GM23338 (cell line): Measurements from ENCODE around the gene PARD3. TPM values are rescaled to one million over a fixed set of nuclear protein-coding genes. Genes with fewer than 3 reads are reported as not detected.

ENCODE experiments used
- ATAC-seq: fragments of 200-7000 bp; cut with Tn5 transposase; 3 replicates; pipeline ENCODE4 v1.9.1; 2020
- DNase-seq: peaks from one replicate; pipeline ENCODE4 v3.0.0-alpha.2; 2015; ENCODE audit warnings: low spot score
- H2AFZ ChIP-seq: fragments of 200-600 bp; sonication (generic); 2 replicates; pipeline ENCODE4 v1.8.0; 2016; ENCODE audit warnings: antibody characterized with exemption, mild to moderate bottlenecking, moderate library complexity
- H3F3A ChIP-seq: fragments of 200-600 bp; sonication (generic); replicated peaks from 2 replicates; pipeline ENCODE4 v1.8.0; 2017; ENCODE audit warnings: antibody characterized with exemption, mixed run types, low read depth
- H3K27ac ChIP-seq: fragments of 200-600 bp; sonication (generic); 2 replicates; pipeline ENCODE4 v1.6.1; 2016; ENCODE audit warnings: low read depth
- H3K27me3 ChIP-seq: fragments of 200-600 bp; sonication (generic); 2 replicates; pipeline ENCODE4 v1.8.0; 2016; ENCODE audit warnings: mild to moderate bottlenecking, mixed run types, moderate library complexity; ENCODE audit not compliant: insufficient read depth
- H3K36me3 ChIP-seq: fragments of 200-600 bp; sonication (generic); 2 replicates; pipeline ENCODE4 v1.8.0; 2016; ENCODE audit warnings: mild to moderate bottlenecking; ENCODE audit not compliant: insufficient read depth
- H3K4me1 ChIP-seq: fragments of 200-600 bp; sonication (generic); 2 replicates; pipeline ENCODE4 v1.8.0; 2016; ENCODE audit warnings: mild to moderate bottlenecking, moderate library complexity; ENCODE audit not compliant: insufficient read depth
- H3K4me2 ChIP-seq: fragments of 200-600 bp; sonication (generic); 2 replicates; pipeline ENCODE4 v1.7.1; 2017; ENCODE audit warnings: mixed run types
- H3K4me3 ChIP-seq: fragments of 200-600 bp; sonication (generic); 2 replicates; pipeline ENCODE4 v1.6.1; 2016; ENCODE audit warnings: mixed run types
- H3K79me2 ChIP-seq: fragments of 200-600 bp; sonication (generic); replicated peaks from 2 replicates; pipeline ENCODE4 v1.8.0; 2017; ENCODE audit warnings: mild to moderate bottlenecking; ENCODE audit not compliant: insufficient read depth
- H3K9me2 ChIP-seq: fragments of 200-600 bp; sonication (generic); 2 replicates; pipeline ENCODE4 v1.8.0; 2017; ENCODE audit not compliant: insufficient read depth
- H4K20me1 ChIP-seq: fragments of 200-600 bp; sonication (generic); replicated peaks from 2 replicates; pipeline ENCODE4 v1.8.0; 2017; ENCODE audit warnings: mild to moderate bottlenecking; ENCODE audit not compliant: insufficient read depth
- H3K27ac Mint-ChIP-seq: 2 replicates; pipeline ENCODE4 v1.8.0; 2020; ENCODE audit warnings: inconsistent platforms, mild to moderate bottlenecking, moderate library complexity, mixed read lengths
- H3K27me3 Mint-ChIP-seq: 3 replicates; pipeline ENCODE4 v1.8.0; 2022; ENCODE audit warnings: low read depth, mild to moderate bottlenecking, moderate library complexity, mixed read lengths, inconsistent platforms; ENCODE audit not compliant: insufficient read depth, poor library complexity
- H3K36me3 Mint-ChIP-seq: 3 replicates; pipeline ENCODE4 v1.8.0; 2021; ENCODE audit warnings: low read depth, mild to moderate bottlenecking, inconsistent platforms, moderate library complexity, mixed read lengths
- H3K4me1 Mint-ChIP-seq: 3 replicates; pipeline ENCODE4 v1.8.0; 2020; ENCODE audit warnings: mild to moderate bottlenecking, inconsistent platforms, mixed read lengths
- H3K4me3 Mint-ChIP-seq: 3 replicates; pipeline ENCODE4 v1.8.0; 2021; ENCODE audit warnings: moderate library complexity, mild to moderate bottlenecking, inconsistent platforms, mixed read lengths
- H3K9me3 Mint-ChIP-seq: 3 replicates; pipeline ENCODE4 v1.8.0; 2020; ENCODE audit warnings: moderate library complexity, mild to moderate bottlenecking, inconsistent platforms, mixed read lengths
- EZH2 ChIP-seq: fragments of 200-600 bp; sonication (generic); IDR thresholded peaks from one replicate; pipeline ENCODE4 v1.8.0; 2017; ENCODE audit warnings: antibody characterized with exemption, mild to moderate bottlenecking, low read depth; ENCODE audit not compliant: unreplicated experiment
- JUNB ChIP-seq: IDR thresholded peaks from one replicate; pipeline ENCODE4 v1.6.1; 2016; ENCODE audit warnings: antibody characterized with exemption; ENCODE audit not compliant: unreplicated experiment
- STAT1 ChIP-seq: IDR thresholded peaks from one replicate; pipeline ENCODE4 v1.6.1; 2016; ENCODE audit warnings: antibody characterized with exemption; ENCODE audit not compliant: unreplicated experiment
- ZNF114 ChIP-seq: fragments of 250-450 bp; sonication (Bioruptor Pico); IDR thresholded peaks from 2 replicates; pipeline ENCODE4 v1.5.0; 2020; ENCODE audit warnings: mild to moderate bottlenecking, moderate library complexity
- ZNF331 ChIP-seq: fragments of 250-450 bp; sonication (Bioruptor Pico); IDR thresholded peaks from 2 replicates; pipeline ENCODE4 v1.5.0; 2020; ENCODE audit warnings: low read depth, mild to moderate bottlenecking, moderate library complexity
- polyA plus RNA-seq: library from polyadenylated mRNA; unstranded; fragments of >200 nt; fragmentation: Nextera tagmentation; extraction: Ambion mirVana; gene quantifications from 2 replicates; pipeline ENCODE4 v1.2.1, GENCODE V29; 2016
- total RNA-seq: library from RNA; depleted of rRNA; stranded (reverse); fragments of >200 nt; shearing (Covaris generic); gene quantifications from 2 replicates; pipeline ENCODE4 v1.2.3, GENCODE V29; 2014
- TF ChIP-seq, protein P1 (sequence below): fragments of 250-450 bp; sonication (Bioruptor Pico); IDR thresholded peaks from 2 replicates; pipeline ENCODE4 v1.5.0; 2020; ENCODE audit warnings: mild to moderate bottlenecking, moderate library complexity
- TF ChIP-seq, protein P2 (sequence below), 2 experiments: fragments of 200-600 bp in 1 of 2; sonication (generic) in 1 of 2; conservative IDR thresholded peaks; 2 replicates each; pipeline versions ENCODE4 v1.5.1 to v1.6.1; 2016 to 2017; ENCODE audit warnings: antibody characterized with exemption in 2 of 2, low read depth in 2 of 2, mild to moderate bottlenecking in 2 of 2, moderate library complexity in 1 of 2

Gene PARD3
- total and polyA plus RNA-seq, 2 experiments from 2014 or later: 30.2 to 51.4 TPM

DNA sequence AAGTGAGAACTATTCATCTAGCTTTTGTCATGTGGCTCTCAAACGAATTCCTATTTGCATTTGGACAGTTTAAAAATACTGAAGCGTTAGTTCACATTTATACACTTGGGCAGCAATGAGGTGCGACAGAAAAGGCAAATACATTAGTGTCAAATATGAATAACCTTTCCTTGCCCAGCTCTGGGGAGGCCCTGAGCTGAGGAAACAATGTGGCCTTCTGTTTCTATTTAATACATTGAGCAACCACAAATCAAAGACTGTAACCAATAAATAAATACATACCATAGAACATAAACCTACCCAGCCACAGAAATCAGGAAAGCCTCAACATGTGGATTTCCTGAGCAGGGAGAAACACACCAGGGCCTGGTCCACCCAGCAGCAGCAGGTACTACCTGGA lies 585.2 kb downstream of the PARD3 start (continued):
- TF ChIP-seq, protein P1, sequence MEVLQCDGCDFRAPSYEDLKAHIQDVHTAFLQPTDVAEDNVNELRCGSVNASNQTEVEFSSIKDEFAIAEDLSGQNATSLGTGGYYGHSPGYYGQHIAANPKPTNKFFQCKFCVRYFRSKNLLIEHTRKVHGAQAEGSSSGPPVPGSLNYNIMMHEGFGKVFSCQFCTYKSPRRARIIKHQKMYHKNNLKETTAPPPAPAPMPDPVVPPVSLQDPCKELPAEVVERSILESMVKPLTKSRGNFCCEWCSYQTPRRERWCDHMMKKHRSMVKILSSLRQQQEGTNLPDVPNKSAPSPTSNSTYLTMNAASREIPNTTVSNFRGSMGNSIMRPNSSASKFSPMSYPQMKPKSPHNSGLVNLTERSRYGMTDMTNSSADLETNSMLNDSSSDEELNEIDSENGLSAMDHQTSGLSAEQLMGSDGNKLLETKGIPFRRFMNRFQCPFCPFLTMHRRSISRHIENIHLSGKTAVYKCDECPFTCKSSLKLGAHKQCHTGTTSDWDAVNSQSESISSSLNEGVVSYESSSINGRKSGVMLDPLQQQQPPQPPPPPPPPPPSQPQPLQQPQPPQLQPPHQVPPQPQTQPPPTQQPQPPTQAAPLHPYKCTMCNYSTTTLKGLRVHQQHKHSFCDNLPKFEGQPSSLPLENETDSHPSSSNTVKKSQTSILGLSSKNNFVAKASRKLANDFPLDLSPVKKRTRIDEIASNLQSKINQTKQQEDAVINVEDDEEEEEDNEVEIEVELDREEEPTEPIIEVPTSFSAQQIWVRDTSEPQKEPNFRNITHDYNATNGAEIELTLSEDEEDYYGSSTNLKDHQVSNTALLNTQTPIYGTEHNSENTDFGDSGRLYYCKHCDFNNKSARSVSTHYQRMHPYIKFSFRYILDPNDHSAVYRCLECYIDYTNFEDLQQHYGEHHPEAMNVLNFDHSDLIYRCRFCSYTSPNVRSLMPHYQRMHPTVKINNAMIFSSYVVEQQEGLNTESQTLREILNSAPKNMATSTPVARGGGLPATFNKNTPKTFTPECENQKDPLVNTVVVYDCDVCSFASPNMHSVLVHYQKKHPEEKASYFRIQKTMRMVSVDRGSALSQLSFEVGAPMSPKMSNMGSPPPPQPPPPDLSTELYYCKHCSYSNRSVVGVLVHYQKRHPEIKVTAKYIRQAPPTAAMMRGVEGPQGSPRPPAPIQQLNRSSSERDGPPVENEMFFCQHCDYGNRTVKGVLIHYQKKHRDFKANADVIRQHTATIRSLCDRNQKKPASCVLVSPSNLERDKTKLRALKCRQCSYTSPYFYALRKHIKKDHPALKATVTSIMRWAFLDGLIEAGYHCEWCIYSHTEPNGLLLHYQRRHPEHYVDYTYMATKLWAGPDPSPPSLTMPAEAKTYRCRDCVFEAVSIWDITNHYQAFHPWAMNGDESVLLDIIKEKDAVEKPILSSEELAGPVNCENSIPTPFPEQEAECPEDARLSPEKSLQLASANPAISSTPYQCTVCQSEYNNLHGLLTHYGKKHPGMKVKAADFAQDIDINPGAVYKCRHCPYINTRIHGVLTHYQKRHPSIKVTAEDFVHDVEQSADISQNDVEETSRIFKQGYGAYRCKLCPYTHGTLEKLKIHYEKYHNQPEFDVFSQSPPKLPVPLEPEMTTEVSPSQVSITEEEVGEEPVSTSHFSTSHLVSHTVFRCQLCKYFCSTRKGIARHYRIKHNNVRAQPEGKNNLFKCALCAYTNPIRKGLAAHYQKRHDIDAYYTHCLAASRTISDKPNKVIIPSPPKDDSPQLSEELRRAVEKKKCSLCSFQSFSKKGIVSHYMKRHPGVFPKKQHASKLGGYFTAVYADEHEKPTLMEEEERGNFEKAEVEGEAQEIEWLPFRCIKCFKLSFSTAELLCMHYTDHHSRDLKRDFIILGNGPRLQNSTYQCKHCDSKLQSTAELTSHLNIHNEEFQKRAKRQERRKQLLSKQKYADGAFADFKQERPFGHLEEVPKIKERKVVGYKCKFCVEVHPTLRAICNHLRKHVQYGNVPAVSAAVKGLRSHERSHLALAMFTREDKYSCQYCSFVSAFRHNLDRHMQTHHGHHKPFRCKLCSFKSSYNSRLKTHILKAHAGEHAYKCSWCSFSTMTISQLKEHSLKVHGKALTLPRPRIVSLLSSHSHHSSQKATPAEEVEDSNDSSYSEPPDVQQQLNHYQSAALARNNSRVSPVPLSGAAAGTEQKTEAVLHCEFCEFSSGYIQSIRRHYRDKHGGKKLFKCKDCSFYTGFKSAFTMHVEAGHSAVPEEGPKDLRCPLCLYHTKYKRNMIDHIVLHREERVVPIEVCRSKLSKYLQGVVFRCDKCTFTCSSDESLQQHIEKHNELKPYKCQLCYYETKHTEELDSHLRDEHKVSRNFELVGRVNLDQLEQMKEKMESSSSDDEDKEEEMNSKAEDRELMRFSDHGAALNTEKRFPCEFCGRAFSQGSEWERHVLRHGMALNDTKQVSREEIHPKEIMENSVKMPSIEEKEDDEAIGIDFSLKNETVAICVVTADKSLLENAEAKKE (CRISPR knock-in tag): no peak
- TF ChIP-seq, protein P2, sequence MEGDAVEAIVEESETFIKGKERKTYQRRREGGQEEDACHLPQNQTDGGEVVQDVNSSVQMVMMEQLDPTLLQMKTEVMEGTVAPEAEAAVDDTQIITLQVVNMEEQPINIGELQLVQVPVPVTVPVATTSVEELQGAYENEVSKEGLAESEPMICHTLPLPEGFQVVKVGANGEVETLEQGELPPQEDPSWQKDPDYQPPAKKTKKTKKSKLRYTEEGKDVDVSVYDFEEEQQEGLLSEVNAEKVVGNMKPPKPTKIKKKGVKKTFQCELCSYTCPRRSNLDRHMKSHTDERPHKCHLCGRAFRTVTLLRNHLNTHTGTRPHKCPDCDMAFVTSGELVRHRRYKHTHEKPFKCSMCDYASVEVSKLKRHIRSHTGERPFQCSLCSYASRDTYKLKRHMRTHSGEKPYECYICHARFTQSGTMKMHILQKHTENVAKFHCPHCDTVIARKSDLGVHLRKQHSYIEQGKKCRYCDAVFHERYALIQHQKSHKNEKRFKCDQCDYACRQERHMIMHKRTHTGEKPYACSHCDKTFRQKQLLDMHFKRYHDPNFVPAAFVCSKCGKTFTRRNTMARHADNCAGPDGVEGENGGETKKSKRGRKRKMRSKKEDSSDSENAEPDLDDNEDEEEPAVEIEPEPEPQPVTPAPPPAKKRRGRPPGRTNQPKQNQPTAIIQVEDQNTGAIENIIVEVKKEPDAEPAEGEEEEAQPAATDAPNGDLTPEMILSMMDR (conservative IDR thresholded peaks at IDR 0.05; ENCODE audit: low read depth in 2 of 2): no peak
- TF ChIP-seq STAT1 (no peak), EZH2 (no peak)

GRCh38 chr10:34228066-34228465 lies 587.0 kb downstream of the PARD3 start:
- Histone ChIP-seq H3K27ac (no peak overlapping the region), H4K20me1 (no peaks in the 10 kb centered on the region), H3F3A (no peaks in the 10 kb centered on the region), H3K36me3 (no peaks in the 10 kb centered on the region), H3K4me2 (no peak overlapping the region), H3K9me2 (no peaks in the 10 kb centered on the region), H3K79me2 (no peaks in the 10 kb centered on the region), H3K27me3 (no peaks in the 10 kb centered on the region), H2AFZ (no peak overlapping the region), H3K4me3 (no peak overlapping the region), H3K4me1 (no peaks in the 10 kb centered on the region)
- no peak for ATAC-seq
- Mint-ChIP-seq H3K27me3 (no peaks in the 10 kb centered on the region), H3K27ac (no peak overlapping the region), H3K36me3 (no peaks in the 10 kb centered on the region; the same call in 2 of the 3 replicates), H3K9me3 (peaks cover 5% of the 10 kb centered on the region; the same call in 1 of the 3 replicates), H3K4me3 (no peak overlapping the region), H3K4me1 (no peaks in the 10 kb centered on the region)
- DNase-seq: no peak
- TF ChIP-seq ZNF331 (CRISPR knock-in tag): no peak
- no peak for TF ChIP-seq ZNF114
- TF ChIP-seq STAT1: no peak
- TF ChIP-seq JUNB: no peak
- TF ChIP-seq, protein P1 (CRISPR knock-in tag): no peak
